ENCODE data around the gene HNRNPF.

HNRNPF gene

GRCh38 chr10:43383204-43383971, 25.6 kb downstream of the HNRNPF start:
- DNase-seq (ENCODE audit: extremely low read depth in 1 of 2, low read depth in 1 of 2): no peak

- DNase-seq (ENCODE audit: extremely low read depth in 1 of 2, low read depth in 1 of 2): no peak
Observed at GRCh38 chr10:43380610-43381222, 28.3 kb downstream of the HNRNPF start.

- DNase-seq (ENCODE audit: extremely low read depth in 1 of 2, low read depth in 1 of 2): no peak
Observed at GRCh38 chr10:43377424-43377883, 31.5 kb downstream of the HNRNPF start.

GRCh38 chr10:43376828-43377423, 32.1 kb downstream of the HNRNPF start:
- DNase-seq (ENCODE audit: extremely low read depth in 1 of 2, low read depth in 1 of 2): no peak

DNA sequence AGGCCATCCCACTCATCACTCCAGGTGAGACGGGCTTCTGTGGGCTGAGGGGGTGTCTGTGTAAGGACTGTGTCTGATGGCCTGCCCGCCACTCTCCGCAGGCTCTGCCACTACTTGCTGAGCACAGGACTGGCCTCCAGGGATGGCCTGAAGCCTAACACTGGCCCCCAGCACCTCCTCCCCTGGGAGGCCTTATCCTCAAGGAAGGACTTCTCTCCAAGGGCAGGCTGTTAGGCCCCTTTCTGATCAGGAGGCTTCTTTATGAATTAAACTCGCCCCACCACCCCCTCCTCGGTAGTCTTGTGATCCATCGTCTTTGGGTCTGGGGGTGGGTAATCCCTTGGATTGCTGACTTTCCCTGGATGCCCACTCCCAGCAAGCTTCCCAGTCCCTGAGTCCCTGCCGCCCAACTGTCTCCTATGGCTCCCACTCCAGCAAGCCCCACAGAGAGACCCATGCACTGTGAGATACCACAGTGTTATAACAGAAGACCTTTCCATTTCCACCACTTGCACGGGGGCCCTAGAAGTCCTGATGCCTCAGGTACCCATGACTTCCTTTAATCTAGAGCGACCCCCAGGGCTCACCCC, 32.8 kb downstream of the HNRNPF start:
- no peak for DNase-seq (ENCODE audit: extremely low read depth in 1 of 2, low read depth in 1 of 2)

DNA sequence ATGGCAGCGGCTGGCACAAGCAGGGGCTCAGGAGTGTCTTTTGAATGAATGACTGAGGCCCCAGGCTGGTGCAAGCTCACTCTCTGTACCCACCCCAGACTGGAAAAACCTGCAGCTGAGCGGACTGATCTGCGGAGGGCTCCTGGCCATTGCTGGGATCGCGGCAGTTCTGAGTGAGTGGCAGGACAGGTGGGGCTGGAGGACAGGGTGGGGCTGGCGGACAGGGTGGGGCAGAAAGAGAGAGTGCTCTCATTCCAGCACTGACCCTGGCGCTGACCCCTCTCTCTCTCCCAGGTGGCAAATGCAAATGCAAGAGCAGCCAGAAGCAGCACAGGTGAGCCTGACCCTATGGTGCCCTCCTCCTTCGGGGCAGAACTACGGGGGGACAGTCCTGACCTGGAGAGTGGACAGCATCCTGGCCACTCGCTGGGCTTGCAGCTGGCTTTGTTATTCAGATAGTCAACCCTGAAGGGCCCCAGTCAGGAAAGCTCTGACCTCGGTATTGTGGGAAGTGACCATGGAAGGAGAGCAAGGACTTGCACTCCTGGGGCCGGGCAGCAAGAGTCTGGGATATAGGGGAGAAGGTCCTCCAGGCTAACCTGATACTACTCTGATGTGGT, 33.5 kb downstream of the HNRNPF start:
- no peak for DNase-seq (ENCODE audit: extremely low read depth in 1 of 2, low read depth in 1 of 2)

DNA sequence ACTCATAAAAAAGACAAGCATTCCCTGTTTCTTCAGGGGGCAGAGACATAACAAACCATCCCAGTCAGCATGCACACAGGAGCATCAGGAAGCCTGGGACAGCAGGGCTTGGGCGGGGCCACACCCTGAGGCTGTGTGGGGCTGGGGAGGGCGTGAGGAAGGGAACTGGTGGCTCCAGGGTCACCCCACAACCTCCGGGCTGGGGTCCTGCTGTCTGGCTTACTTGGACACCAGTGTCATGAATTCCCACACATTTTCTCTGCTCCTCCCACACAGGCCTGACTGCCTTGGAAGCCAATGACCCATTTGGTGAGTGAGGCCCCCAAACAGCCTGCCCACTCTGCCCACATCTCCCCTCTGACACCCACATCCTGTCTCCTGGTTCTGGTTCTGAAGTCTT, 34.8 kb downstream of the HNRNPF start:
- no peak for DNase-seq (ENCODE audit: extremely low read depth in 1 of 2, low read depth in 1 of 2)

GRCh38 chr10:43373461-43373860, 35.5 kb downstream of the HNRNPF start:
- DNase-seq (ENCODE audit: extremely low read depth in 1 of 2, low read depth in 1 of 2): no peak

DNA sequence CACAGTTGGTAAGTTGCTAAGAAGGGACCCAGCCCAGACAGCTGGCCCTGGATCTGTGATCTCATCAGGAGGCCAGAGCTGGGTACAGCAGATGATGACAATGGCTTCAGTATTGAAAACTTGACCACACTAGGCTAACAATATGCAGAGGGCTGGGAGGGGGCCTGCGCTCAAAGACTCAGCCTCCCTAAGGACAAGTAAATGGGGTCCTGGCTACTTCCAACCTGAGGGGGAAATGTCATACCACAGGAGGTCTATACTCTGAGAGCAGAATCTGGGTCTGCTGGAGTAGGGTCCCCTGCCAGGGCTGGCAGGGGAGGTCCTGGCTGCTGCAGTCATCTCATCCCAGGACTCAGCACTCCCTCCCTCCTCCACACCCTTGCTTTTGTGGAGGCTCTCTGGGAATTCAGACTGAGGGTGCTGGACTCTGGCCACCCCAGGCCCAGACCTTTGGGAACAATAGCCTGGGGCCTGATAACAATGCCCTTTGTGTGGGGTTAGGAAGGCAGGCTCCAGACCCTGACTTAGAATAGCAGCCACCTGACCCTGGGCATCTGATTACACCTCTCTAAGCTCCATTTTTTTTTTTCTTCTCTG, 36.1 kb downstream of the HNRNPF start:
- DNase-seq (ENCODE audit: extremely low read depth in 1 of 2, low read depth in 1 of 2): no peak

DNA sequence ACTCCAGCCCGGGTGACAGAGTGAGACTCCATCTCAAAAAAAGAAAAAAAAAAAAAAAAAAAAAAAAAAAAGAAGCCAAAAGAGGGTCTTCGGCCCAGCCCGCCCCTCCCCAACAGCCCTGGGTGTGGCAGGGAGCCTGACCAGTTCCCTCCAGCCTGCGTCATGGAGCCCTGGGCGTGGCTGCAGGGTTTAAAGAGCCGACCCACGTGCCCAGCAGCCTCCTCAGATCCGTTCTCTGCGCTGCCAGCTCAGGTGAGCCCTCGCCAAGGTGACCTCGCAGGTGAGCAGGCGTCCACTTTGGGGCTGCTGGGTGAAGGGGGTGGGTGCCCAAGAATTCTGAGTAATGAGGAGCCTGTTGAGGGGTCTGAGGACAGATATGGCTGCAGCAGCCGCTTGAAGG, 37.6 kb downstream of the HNRNPF start, which contains the start of gene FXYD4:
FXYD4 (plus strand) TSS at position 219 of the 400 bp plus-strand sequence. CDS start 2,111 bp downstream, outside the sequence.
- DNase-seq (ENCODE audit: extremely low read depth in 1 of 2, low read depth in 1 of 2): no peak

DNA sequence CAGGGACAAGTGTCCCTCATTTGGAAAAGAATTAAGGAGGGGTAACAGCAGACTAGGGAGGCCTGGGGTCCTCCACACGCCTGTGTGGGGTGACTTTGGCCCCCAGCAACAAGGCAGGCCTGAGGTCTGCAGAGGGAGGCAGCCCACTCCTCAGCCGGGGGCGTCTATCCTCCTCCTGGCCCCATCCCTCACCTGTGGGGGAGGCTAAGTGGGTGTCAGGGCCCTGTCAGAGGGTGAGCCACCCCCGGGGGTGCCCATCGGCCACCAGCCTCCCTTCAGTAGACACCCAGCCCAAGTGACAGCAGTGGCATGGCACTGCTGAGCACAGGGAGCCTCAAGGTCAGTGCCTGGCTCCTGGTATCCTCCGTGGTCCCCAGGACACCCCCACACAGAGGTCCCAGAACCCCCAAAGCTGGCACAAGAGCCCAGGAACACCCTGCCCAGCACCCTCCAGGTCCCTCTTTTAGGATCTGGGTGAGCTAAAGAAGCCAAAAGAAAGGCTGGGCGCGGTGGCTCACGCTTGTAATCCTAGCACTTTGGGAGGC, 38.2 kb downstream of the HNRNPF start:
- DNase-seq (ENCODE audit: extremely low read depth in 1 of 2, low read depth in 1 of 2): no peak

DNA sequence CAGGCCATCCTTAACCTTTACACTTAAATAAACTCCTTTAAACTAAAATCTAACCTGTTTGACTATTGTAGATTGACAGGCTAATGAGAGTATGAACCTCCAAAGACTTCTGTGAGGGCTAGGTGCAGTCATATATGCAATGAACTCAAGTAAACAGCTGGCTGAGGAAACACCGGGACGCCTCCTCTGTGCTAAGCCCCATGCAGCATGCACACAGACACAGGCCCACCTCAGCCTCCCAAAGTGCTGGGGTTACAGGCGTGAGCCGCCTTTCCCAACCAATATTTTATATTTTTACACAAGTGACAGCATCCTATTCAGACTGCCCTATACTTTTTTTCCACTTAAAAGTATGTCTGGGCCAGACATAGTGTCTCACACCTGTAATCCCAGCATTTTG, 39.1 kb downstream of the HNRNPF start:
- no peak for DNase-seq (ENCODE audit: extremely low read depth in 1 of 2, low read depth in 1 of 2)

- no peak for DNase-seq (ENCODE audit: extremely low read depth in 1 of 2, low read depth in 1 of 2)
Observed at GRCh38 chr10:43365001-43365400, 44.0 kb downstream of the HNRNPF start.

- peak; percentile 90 to 95 for DNase-seq (ENCODE audit: extremely low read depth in 1 of 2, low read depth in 1 of 2)
Observed at GRCh38 chr10:43362191-43362839, 46.7 kb downstream of the HNRNPF start.

DNA sequence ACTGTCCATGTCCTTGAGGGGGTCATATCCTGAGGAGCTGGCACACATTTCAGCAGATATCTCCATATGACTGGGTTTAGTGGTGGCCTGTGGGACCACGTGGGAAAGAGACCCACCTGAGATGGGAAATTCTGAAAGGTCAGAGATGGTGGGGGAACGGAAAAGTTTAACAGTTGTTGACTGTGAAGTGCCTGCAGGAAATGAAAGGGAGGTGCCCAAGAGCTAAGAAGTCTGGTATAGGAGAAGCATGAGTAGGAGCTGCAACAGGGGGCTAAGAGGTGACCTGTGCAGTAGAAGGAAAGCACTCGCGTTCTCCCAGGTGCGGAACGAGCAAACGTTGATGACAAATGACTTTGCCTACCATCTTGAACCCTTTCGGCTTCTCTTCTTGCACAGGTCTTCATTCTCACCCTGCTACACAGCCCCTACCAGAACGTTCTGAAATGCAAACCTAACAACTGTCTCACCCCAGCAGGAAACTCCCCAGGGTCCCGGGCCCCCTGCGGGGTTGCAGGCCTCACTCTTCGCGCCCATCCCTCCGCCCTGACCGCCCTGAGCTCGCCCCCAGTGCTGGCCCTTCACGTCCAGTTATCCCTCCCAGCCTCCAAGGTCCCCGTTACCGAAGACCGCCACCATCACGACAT, 47.3 kb downstream of the HNRNPF start:
- DNase-seq (ENCODE audit: extremely low read depth in 1 of 2, low read depth in 1 of 2): no peak

DNA sequence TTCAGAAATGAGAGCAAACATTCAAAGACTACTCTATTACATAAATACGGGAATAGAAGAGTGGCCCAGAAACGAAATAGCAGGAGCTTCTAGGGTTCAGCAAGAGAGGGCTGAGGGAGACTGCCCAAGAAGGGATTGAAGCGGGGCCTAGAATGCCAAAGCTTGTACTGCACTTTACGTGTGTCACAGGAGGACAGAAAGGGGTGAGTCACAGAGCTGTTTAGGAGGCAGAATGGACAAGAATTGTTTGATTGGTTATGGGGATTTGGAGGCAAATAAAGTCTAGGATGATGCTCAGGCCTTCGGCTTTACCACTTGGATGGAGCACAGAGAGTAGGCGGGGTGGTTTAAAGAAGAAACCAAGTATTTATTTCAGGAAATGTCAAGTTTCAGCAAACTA, 48.9 kb downstream of the HNRNPF start:
- DNase-seq (ENCODE audit: extremely low read depth in 1 of 2, low read depth in 1 of 2): no peak

GRCh38 chr10:43355749-43356371, 53.1 kb downstream of the HNRNPF start:
- DNase-seq (ENCODE audit: extremely low read depth in 1 of 2, low read depth in 1 of 2): no peak

DNA sequence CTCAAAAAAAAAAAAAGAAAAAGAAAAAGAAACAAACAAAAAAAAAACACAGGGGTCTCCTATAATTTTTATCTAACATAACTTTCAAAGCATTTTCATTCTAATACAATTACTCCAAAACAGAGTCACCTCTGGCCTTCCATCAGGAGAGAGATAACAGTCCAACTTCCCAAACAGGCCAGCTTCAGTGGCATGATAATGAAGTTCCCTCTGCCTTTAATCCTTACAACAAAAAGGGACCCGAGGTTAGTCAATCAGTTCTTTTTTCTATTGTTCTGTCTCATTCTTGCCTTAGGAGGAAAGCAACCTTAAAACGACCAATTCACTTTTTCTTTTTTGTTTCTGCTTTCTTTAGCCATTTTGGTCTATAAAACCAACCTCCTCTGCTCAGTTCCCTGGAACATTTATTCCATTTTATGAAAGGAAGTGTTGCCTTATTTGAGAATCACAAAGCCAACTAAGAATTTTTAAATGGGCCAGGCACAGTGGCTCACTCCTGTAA, 54.1 kb downstream of the HNRNPF start:
- no peak for DNase-seq (ENCODE audit: extremely low read depth in 1 of 2, low read depth in 1 of 2)

DNA sequence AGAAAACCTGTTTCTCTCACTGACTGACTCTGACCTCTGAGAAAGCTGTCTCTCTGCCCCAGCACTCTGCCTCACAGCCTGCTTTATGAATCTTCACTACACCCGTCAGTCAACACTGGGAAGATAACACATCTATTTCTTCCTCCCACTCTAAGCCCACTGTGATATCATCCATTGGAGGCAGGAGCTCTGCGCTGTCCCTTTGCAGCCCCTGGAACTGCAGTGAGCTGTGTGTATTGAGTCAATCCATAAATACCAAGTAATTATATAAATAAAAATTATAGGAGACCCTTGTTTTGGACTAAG, 54.7 kb downstream of the HNRNPF start:
- DNase-seq (ENCODE audit: extremely low read depth in 1 of 2, low read depth in 1 of 2): no peak

All from activated CD8-positive, alpha-beta memory T cell treated with anti-CD3 and anti-CD28 coated beads for 1 hour (primary cell).